ENCODE data around the gene EDN1. TPM values are rescaled to one million over a fixed set of nuclear protein-coding genes. Genes with fewer than 3 reads are reported as not detected.
A peak's percentile ranks its signal among the peaks of the same experiment; 100 is the strongest.

The EDN1 gene
- total RNA-seq, 1 donor from 2014 or later: 64.4 TPM

DNA sequence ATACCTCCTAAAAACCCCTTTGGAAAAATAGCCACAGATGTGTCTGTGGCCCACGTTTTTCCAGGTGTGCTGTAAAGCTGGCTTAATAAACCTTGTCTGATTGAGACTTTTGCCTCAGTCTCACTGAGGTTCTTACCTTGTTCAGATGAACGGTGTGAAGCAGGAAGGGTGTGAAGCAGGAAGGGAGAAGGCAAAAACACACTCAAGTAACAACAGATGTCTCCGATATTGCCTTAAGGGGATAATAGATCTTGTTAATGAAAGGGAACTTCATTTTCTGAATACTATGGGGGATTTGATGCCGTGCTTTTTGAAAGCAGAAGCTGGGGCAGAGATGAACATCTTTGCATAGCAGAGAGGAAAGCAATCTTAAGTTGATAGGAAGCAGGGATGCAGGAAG, 37.8 kb downstream of the EDN1 start:
- no peak overlapping the region for H3K4me2 ChIP-seq (ENCODE audit: low read length)
- no peaks in the 10 kb centered on the region for H3K27me3 ChIP-seq (ENCODE audit: insufficient read depth, low read length)
- peaks cover 10% of the 10 kb centered on the region for H3K4me1 ChIP-seq (ENCODE audit: insufficient read depth, low read length)
- FAIRE-seq (no peak), DNase-seq (ENCODE audit: low read depth) (no peak)
- no peak overlapping the region for H3K27ac ChIP-seq (ENCODE audit: low read depth, low read length)
- no peaks in the 10 kb centered on the region for H3K36me3 ChIP-seq (ENCODE audit: insufficient read depth, low read length)
- H4K20me1 ChIP-seq (ENCODE audit: insufficient read depth, low read length): no peaks in the 10 kb centered on the region
- peak overlapping the region; percentile 22 for H3K27ac Mint-ChIP-seq (ENCODE audit: unreplicated experiment)
- peaks cover 15% of the 10 kb centered on the region for H3K4me1 Mint-ChIP-seq (ENCODE audit: low read depth, unreplicated experiment)
- no peak for TF ChIP-seq EZH2 (IDR thresholded peaks at IDR 0.05; ENCODE audit: insufficient read depth, low read length)
- TF ChIP-seq, protein P1, sequence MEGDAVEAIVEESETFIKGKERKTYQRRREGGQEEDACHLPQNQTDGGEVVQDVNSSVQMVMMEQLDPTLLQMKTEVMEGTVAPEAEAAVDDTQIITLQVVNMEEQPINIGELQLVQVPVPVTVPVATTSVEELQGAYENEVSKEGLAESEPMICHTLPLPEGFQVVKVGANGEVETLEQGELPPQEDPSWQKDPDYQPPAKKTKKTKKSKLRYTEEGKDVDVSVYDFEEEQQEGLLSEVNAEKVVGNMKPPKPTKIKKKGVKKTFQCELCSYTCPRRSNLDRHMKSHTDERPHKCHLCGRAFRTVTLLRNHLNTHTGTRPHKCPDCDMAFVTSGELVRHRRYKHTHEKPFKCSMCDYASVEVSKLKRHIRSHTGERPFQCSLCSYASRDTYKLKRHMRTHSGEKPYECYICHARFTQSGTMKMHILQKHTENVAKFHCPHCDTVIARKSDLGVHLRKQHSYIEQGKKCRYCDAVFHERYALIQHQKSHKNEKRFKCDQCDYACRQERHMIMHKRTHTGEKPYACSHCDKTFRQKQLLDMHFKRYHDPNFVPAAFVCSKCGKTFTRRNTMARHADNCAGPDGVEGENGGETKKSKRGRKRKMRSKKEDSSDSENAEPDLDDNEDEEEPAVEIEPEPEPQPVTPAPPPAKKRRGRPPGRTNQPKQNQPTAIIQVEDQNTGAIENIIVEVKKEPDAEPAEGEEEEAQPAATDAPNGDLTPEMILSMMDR (IDR thresholded peaks at IDR 0.05; ENCODE audit: insufficient read depth, low read depth, low read length): no peak
- H3K9ac ChIP-seq (ENCODE audit: low read length): no peak overlapping the region
- no peaks in the 10 kb centered on the region for H3K9me3 ChIP-seq (ENCODE audit: insufficient read depth, low read depth, low read length)
- no peaks in the 10 kb centered on the region for H3K36me3 Mint-ChIP-seq (ENCODE audit: low read depth, unreplicated experiment)
- H3K79me2 ChIP-seq (ENCODE audit: insufficient read depth, low read length): no peaks in the 10 kb centered on the region
- H3K4me3 ChIP-seq (ENCODE audit: insufficient read depth, low read depth, low read length): no peak overlapping the region
- H3K27me3 Mint-ChIP-seq (ENCODE audit: low read depth, unreplicated experiment): no peaks in the 10 kb centered on the region
- H2AFZ ChIP-seq (ENCODE audit: low read depth, low read length): no peak overlapping the region
- H3K4me3 Mint-ChIP-seq (ENCODE audit: unreplicated experiment): no peak overlapping the region
- H3K9me3 Mint-ChIP-seq (ENCODE audit: unreplicated experiment): peaks cover 5% of the 10 kb centered on the region

DNA sequence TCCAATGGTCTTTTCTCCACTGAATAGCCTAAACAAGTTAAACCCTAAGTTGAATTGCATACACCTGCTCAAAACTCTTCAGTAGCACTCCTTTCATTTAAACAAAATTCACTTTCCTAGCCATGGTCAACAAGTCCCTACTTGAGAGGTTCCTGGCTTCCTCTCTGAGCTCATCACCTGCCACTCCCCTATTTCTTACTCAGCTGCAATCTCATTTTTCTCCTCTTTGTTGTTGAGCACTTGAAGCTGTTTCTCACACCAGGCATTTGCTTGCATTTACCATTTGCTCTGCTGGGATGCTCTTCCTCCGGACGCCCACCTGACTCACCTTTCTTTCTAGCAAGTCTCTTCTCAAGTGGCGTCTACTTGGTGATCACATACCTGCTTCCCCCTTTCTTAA, 38.5 kb downstream of the EDN1 start:
- Mint-ChIP-seq H3K36me3 (ENCODE audit: low read depth, unreplicated experiment) (no peaks in the 10 kb centered on the region), H3K27me3 (ENCODE audit: low read depth, unreplicated experiment) (no peaks in the 10 kb centered on the region), H3K9me3 (ENCODE audit: unreplicated experiment) (peaks cover 5% of the 10 kb centered on the region), H3K4me3 (ENCODE audit: unreplicated experiment) (no peak overlapping the region), H3K4me1 (ENCODE audit: low read depth, unreplicated experiment) (peaks cover 15% of the 10 kb centered on the region), H3K27ac (ENCODE audit: unreplicated experiment) (no peak overlapping the region)
- H3K79me2 ChIP-seq (ENCODE audit: insufficient read depth, low read length): no peaks in the 10 kb centered on the region
- FAIRE-seq (no peak), DNase-seq (ENCODE audit: low read depth) (no peak)
- H3K36me3 ChIP-seq (ENCODE audit: insufficient read depth, low read length): no peaks in the 10 kb centered on the region
- H3K9ac ChIP-seq (ENCODE audit: low read length): no peak overlapping the region
- no peak overlapping the region for H3K4me3 ChIP-seq (ENCODE audit: insufficient read depth, low read depth, low read length)
- no peaks in the 10 kb centered on the region for H3K9me3 ChIP-seq (ENCODE audit: insufficient read depth, low read depth, low read length)
- H2AFZ ChIP-seq (ENCODE audit: low read depth, low read length): no peak overlapping the region
- H4K20me1 ChIP-seq (ENCODE audit: insufficient read depth, low read length): no peaks in the 10 kb centered on the region
- no peak overlapping the region for H3K4me2 ChIP-seq (ENCODE audit: low read length)
- TF ChIP-seq, protein P1 (IDR thresholded peaks at IDR 0.05; ENCODE audit: insufficient read depth, low read depth, low read length): no peak
- TF ChIP-seq EZH2 (IDR thresholded peaks at IDR 0.05; ENCODE audit: insufficient read depth, low read length): no peak
- peaks cover 10% of the 10 kb centered on the region for H3K4me1 ChIP-seq (ENCODE audit: insufficient read depth, low read length)
- H3K27ac ChIP-seq (ENCODE audit: low read depth, low read length): no peak overlapping the region
- no peaks in the 10 kb centered on the region for H3K27me3 ChIP-seq (ENCODE audit: insufficient read depth, low read length)

DNA sequence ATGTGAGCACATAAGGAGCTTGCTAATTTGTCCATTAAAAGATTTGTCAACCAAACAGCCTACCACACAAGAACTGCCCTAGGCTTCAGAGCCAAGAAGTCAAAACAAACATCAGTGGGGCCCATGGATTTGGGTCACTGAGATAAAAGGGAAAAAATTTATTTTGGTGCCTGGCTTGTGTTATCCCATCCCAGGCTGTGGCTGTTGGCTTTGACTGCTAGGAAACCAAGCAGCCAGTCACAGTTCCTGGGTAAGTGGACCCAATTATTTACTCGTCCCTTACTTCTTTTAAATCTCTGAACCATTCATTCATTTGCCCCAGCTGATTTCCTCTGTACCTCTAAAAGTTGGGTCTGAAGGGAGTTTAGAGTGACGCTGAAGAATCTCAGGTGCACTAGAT, 41.3 kb downstream of the EDN1 start:
- no peak overlapping the region for H3K27ac ChIP-seq (ENCODE audit: low read depth, low read length)
- TF ChIP-seq, protein P1 (IDR thresholded peaks at IDR 0.05; ENCODE audit: insufficient read depth, low read depth, low read length): no peak
- no peak for TF ChIP-seq EZH2 (IDR thresholded peaks at IDR 0.05; ENCODE audit: insufficient read depth, low read length)
- no peaks in the 10 kb centered on the region for H3K27me3 ChIP-seq (ENCODE audit: insufficient read depth, low read length)
- no peaks in the 10 kb centered on the region for H3K27me3 Mint-ChIP-seq (ENCODE audit: low read depth, unreplicated experiment)
- no peak overlapping the region for H3K4me3 ChIP-seq (ENCODE audit: insufficient read depth, low read depth, low read length)
- no peak overlapping the region for H3K4me3 Mint-ChIP-seq (ENCODE audit: unreplicated experiment)
- FAIRE-seq (no peak), DNase-seq (ENCODE audit: low read depth) (no peak)
- no peaks in the 10 kb centered on the region for H3K9me3 ChIP-seq (ENCODE audit: insufficient read depth, low read depth, low read length)
- no peak overlapping the region for H3K4me2 ChIP-seq (ENCODE audit: low read length)
- no peak overlapping the region for H2AFZ ChIP-seq (ENCODE audit: low read depth, low read length)
- no peaks in the 10 kb centered on the region for H3K79me2 ChIP-seq (ENCODE audit: insufficient read depth, low read length)
- H3K36me3 ChIP-seq (ENCODE audit: insufficient read depth, low read length): no peaks in the 10 kb centered on the region
- H3K36me3 Mint-ChIP-seq (ENCODE audit: low read depth, unreplicated experiment): no peaks in the 10 kb centered on the region
- H3K9me3 Mint-ChIP-seq (ENCODE audit: unreplicated experiment): peaks cover 5% of the 10 kb centered on the region
- no peak overlapping the region for H3K27ac Mint-ChIP-seq (ENCODE audit: unreplicated experiment)
- H3K4me1 ChIP-seq (ENCODE audit: insufficient read depth, low read length): peaks cover 4% of the 10 kb centered on the region
- peaks cover 8% of the 10 kb centered on the region for H3K4me1 Mint-ChIP-seq (ENCODE audit: low read depth, unreplicated experiment)
- H4K20me1 ChIP-seq (ENCODE audit: insufficient read depth, low read length): no peaks in the 10 kb centered on the region
- H3K9ac ChIP-seq (ENCODE audit: low read length): no peak overlapping the region

Data from astrocyte (in vitro differentiated cells and primary cell).